Tibial nerve (tissue), 4 donors: Measurements from ENCODE around the gene CCDC88A.

Source experiments
- CTCF ChIP-seq, 5 experiments: fragments of 200-600 bp in 3 of 5; fragments of 450-650 bp in 2 of 5; sonication (generic) in 3 of 5; IDR thresholded peaks; one replicate each; pipeline ENCODE4 v1.5.1; 2016 to 2019; ENCODE audit warnings: antibody characterized with exemption in 5 of 5, mild to moderate bottlenecking in 3 of 5, moderate library complexity in 2 of 5
- EP300 ChIP-seq, 2 donors: sonication (generic); formaldehyde crosslinking; IDR thresholded peaks; one replicate each; pipeline ENCODE4 v1.6.1; 2017; ENCODE audit warnings: antibody characterized with exemption in 2 of 2, mild to moderate bottlenecking in 1 of 2
- POLR2A ChIP-seq, 2 donors: fragments of 450-650 bp; IDR thresholded peaks; one replicate each; pipeline ENCODE4 v1.6.1; 2017; ENCODE audit warnings: antibody characterized with exemption in 2 of 2, mild to moderate bottlenecking in 2 of 2, moderate library complexity in 2 of 2

- TF ChIP-seq CTCF (IDR thresholded peaks at IDR 0.05): no peak
- no peak for TF ChIP-seq POLR2A (IDR thresholded peaks at IDR 0.05)
- no peak for TF ChIP-seq EP300 (IDR thresholded peaks at IDR 0.05)
Observed at GRCh38 chr2:55371376-55371775, 48.3 kb downstream of the CCDC88A start.
